NCI-H1694 treated with DMSO at 0.1 percent for 48 hours (cell line): ENCODE results near the gene EYS.
"Not testable (repeated sequence)": the region's sequence is repeated elsewhere in the genome, so short reads cannot be mapped to it uniquely, and the experiment has no call there.

Source experiments
- DNase-seq: peaks from one replicate; lab custom pipeline; 2025; lab: John Stamatoyannopoulos, UW

The EYS gene

GRCh38 chr6:63821442-63821841 is 1885.6 kb downstream of the EYS start:
- DNase-seq = no peak

DNA sequence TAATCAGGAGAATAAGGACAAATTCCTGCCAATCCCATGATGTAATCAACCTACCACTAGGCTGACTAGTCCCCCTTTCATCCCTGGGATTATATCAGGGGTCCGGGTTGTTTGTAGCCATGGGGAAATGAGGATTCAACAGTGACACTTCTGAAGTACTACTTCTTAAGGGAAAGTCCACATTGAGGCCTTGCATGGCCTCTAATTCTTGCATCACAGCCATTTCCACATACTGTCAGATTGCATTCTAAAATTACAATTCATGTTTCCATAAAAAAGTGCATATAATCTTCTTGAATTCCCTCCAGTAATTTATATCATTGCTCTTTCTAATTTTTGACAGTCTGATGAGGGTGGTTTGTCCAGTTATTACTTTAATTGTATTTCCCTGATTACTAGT is 1887.2 kb downstream of the EYS start:
- DNase-seq = no peak

- no peak for DNase-seq
These were observed 1889.5 kb downstream of the EYS start for GRCh38 chr6:63817492-63818050.

DNA sequence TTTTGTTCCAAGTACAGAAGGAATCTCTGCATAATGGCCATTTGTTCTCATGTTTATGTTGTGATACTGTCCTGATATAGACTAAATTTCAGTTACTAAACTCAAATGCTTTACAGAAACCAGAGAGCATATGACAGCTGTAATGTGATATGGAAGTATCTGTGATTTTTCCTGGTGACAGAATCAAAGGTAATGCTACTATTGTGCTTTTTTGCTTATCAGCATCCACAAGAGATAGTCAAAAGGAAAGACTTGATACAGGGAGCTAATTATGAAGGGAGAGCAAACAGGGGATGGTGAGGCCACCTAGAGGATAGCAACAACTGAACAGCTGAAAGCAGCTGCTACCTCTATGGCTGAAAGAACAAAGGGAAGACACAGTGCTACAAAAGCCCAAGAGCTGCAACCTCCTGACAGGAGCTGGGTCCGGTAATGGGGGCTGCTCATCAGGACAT is 1890.0 kb downstream of the EYS start:
- no peak for DNase-seq

GRCh38 chr6:63816401-63816981 is 1890.5 kb downstream of the EYS start:
- DNase-seq = no peak

GRCh38 chr6:63814459-63814858 is 1892.6 kb downstream of the EYS start:
- no peak for DNase-seq

DNA sequence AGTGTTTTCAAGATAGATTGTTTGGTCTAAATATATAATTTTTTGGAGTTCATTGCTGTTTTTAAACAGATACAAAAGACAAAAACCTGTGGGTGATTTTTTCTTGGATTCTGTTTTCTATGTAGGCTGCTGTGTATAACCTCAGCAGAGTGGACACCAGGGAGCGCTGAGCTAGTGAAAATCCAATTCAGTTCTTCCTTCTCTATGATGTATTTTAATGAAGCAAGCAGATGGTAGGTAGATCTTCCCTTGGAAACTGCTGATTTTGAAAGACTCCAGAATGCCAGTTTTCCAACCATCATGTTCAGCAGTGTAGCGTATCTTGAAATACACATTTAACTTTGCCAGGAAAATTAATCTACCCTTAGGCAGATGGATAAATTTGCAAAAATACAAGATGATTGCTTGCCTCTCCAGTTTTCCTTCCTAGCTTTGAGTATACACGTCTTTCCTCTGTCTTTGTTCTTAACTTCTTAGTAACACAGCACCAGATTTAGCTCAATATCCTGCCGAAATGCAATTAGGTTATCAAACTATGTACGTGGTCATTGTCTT is 1893.4 kb downstream of the EYS start:
- DNase-seq = no peak

DNA sequence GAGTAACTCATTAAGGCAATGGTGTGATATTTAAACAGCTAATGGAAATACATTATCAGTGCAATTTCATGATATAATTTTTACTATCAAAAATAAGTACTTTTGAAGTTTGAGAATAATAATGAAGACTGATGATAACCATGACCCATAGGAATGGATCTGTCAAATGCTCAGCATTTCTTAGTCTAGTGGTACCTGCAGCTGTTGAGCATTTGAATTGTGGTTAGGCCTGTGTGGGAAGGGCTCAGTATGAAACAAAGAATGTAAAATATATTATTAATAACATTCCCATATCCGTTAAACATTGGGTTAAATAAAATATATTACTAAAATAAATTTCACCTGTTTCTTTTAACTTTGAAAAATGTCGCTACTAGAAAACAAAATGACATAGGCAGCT is 1898.5 kb downstream of the EYS start:
- no peak for DNase-seq

DNA sequence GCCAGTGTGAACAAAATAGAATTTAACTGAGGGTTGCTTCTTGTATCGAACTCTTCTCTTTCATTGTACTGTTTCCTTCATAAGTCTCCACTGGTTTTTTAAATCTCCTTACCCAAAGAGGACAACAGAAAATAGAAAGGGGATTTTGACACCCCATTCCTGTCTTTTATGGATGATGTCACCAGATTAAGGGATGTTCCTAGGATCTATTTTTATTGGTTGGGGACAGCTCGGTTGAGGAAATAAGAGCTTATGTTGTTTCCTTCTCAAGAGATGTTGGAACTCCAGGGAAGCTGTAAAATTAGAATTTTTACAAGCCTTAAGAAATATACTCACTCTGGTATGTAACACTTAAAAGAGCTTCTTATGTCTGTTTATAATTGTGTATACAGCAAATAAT is 1900.0 kb downstream of the EYS start:
- no peak for DNase-seq

- no peak for DNase-seq
These were observed 1900.5 kb downstream of the EYS start for GRCh38 chr6:63806573-63806913.

GRCh38 chr6:63805808-63806572 is 1901.0 kb downstream of the EYS start:
- DNase-seq = no peak

DNA sequence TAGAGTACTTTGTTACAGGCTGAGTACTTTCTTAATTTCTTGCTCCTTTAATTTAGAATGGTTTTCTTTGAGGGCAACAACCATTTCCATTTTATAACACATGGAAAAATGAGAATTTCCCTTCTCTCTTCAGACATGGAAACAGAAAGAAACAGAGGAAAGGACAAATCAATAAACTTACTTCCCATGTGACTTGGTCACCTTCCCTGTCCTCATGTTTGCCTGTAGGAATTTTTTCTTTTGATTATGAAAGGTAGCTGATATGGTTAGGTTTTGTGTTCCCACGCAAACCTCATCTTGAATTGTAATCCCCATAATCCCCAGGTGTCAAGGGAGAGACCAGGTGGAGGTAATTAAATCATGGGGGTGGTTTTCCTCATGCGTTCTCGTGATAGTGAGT is 1901.7 kb downstream of the EYS start:
- no peak for DNase-seq

DNA sequence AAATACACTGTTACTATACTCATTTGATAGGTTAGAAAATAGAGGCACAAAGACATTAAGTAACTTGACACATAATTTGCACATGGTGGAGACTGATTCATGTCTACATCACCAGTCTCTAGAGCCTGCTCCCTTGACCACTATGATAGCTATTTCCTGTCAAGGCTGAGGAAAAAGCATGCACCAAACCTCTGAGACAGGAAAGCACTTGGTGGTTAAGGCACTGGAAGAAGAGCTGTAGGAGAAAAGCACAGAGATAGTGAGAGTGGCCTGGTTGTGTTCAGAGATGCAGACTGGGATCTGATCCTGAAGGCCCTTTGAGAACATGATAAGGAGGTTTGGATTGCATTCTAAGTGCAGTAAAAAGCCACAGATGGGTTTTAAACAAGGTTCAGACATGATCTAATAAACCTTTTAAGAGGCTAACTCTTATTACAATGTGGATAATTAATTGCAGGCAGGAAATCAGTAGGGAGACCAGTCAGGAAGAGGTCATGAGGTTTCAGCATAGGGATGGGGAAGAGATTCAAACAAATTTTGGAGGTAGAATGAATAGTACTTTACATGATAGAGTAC is 1902.6 kb downstream of the EYS start:
- no peak for DNase-seq

- no peak for DNase-seq
These were observed 1903.7 kb downstream of the EYS start for GRCh38 chr6:63803371-63803770.

DNA sequence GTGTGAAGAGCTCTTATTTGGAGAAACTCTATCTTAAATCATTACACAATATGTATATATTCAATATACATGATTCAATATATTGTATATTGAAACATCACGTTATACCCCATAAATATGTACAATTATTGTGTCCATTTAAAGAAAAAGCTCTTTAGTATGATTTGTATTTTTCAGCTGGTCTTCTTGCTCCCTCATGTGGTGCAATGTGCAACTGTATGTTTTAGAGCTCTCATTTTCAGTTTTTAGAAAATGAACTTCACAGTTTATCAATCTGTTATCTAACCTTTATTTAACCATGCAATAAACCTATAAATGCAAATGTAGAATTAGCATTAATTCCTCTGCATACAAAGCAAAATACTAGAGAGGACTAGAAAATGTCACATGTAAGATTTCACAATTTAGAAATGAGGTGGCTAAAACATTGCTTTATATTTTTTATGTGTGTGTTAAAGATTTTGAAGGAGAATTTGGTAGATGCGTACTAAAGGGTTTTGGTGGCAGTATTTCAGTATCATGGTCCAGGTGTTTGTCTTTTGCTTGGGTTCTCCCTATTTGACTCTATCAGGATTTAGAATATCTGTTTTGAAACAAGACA is 1904.3 kb downstream of the EYS start:
- no peak for DNase-seq

DNA sequence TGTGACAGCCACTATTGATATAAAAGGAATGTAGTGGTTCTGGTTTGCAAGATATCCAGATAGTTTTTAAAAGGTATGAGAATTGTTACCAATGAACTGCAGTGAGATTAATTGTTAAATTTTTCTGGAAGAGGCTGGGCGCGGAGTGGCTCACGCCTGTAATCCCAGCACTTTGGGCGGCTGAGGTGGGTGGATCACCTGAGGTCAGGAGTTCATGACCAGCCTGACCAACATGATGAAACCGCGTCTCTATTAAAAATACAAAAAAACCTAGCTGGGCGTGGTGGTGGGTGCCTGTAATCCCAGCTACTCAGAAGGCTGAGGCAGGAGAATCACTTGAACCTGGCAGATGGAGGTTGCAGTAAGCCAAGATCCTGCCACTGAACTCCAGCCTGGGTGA is 1906.6 kb downstream of the EYS start:
- DNase-seq = not testable (repeated sequence)

DNA sequence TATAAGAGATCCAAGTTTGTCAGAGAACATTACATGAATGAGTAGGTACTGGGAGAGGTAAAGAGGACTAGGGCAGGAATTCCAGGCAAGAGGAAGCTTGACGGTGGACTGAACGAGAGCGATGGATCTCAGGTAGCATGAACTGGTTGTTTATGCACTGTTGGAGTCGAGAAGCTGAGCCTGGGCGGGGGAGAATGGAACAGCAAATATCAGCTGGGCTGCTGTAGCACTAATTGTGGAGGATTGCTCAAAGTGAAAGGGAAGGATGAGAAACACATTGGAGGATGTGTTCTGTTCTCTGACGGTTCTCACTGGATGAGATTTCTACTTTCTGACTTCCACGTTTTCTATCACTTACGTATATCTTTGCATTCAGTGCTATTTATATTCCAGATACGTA is 1907.2 kb downstream of the EYS start:
- no peak for DNase-seq

- DNase-seq = no peak
These were observed 1907.7 kb downstream of the EYS start for GRCh38 chr6:63799313-63799712.

DNA sequence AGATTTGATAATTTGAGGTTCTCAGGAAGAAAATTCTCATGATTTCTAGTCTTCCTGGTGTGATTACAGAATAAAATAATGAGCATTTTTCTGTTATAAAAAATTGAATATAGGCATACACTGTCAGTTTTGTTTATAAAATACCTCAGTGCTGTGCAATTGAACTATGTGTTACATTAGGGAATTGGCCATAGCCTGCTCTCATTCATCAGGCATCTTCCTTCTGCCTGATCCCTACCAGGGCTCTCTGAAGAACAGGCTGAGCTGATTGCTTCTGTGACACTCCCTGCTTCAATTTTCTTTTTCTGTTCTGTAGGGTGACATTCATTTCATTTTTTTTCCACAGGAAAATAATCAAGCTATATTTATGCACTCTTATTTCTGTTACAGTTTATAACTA is 1908.6 kb downstream of the EYS start:
- no peak for DNase-seq

GRCh38 chr6:63797721-63798120 is 1909.3 kb downstream of the EYS start:
- DNase-seq = no peak

DNA sequence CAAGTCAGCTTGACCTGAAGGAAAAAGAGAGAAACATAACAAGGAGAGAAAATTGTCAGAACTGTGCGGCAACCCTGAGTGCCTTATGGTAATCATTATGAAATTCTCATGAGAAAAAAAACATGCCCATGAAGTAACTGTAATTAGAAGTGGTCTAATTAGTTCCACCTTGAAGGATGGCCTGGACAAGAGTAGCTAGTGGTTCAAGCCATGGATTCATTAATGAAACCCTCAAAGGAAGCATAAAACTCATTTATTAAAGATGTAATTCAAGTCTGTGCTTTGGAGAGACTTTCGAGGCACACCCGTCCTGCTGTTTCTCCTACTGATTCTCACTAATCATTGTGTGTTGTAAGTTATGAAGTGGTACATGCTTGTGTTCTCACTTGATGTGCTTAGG is 1911.2 kb downstream of the EYS start:
- DNase-seq = no peak

- no peak for DNase-seq
These were observed 1912.0 kb downstream of the EYS start for GRCh38 chr6:63795006-63795405.
